Astrocyte of the cerebellum (primary cell): ENCODE data around the gene RBFOX2.
"Not testable (repeated sequence)": the region's sequence is repeated elsewhere in the genome, so short reads cannot be mapped to it uniquely, and the experiment has no call there.

Experiments used
- DNase-seq: peaks from one replicate; pipeline ENCODE4 v3.0.0-alpha.2; 2011; ENCODE audit warnings: low read depth
- H3K4me3 ChIP-seq: 2 replicates; pipeline ENCODE4 v1.5.1; 2011; ENCODE audit warnings: mild to moderate bottlenecking, low read depth, low read length, moderate library complexity
- CTCF ChIP-seq: IDR thresholded peaks from 2 replicates; pipeline ENCODE4 v1.5.1; 2012; ENCODE audit warnings: low read length, low read depth, moderate library complexity, mild to moderate bottlenecking; ENCODE audit errors: missing control alignments
- in situ Hi-C: cut with HindIII; loops from 2 replicates; pipeline ENCODE4 v1.10.0; 2017; ENCODE audit warnings: low sequenced_read_pairs

The RBFOX2 gene

DNA sequence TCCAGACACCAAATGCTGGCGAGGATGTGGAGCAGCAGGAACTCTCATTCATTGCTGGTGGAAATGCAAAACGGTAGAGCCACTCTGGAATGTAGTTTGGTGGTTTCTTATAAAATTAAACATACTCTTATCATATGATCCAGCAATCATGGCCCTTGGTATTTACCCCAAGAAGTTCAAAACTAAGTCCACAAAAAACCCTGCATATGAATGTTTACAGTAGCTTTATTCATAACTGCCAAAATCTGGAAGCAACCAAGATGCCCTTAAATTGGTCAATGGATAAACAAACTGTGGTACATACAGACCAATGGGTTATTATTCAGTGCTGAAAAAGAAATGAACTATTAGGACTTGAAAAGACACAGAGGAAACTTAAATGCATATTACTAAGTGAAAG lies 223.2 kb downstream of the RBFOX2 start:
- H3K4me3 ChIP-seq: no peak overlapping the region
- in situ Hi-C loops: no loop called here
- DNase-seq: no peak
- TF ChIP-seq CTCF: no peak

DNA sequence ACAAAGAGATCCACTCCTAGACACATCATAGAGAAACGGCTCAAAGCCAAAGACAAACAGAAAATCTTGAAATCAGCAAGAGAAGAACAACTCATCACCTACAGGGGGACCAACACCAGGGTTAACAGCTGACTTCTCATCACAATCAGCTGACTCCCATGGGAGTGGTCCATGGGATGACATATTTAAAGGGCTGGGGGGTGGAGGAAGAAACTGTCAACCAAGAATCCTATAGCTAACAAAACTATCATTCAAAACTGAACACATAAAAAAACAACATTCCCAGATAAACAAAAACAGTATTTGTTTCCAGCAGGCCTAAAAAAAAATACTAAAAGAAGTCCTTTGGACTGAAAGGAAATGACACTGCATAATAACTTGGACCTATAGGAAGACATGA lies 224.2 kb downstream of the RBFOX2 start:
- no peak for DNase-seq
- in situ Hi-C loops: no loop called here
- no peak overlapping the region for H3K4me3 ChIP-seq
- TF ChIP-seq CTCF: no peak

DNA sequence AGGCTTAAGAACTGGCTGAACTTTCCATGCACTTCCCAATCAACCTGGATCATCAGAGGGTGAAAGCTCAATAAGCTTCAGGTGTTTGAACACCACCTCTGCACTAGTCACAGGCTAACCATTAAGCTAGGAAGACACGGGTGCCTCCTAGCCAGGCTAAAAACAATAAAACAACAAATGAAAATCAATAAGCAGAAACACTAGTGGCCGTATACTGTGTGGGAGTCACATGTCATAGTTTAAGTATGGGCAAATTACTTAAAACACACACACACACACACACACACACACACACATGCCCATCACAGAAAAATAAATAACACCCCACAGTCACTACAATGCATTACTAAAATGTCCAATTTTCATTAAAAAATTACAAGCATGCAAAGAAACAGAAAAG lies 225.7 kb downstream of the RBFOX2 start:
- no peak for TF ChIP-seq CTCF
- no peak for DNase-seq
- in situ Hi-C loops: no loop called here
- no peak overlapping the region for H3K4me3 ChIP-seq

- H3K4me3 ChIP-seq, in situ Hi-C loops, DNase-seq: not testable (repeated sequence)
Observed at GRCh38 chr22:35801301-35801700, 227.3 kb downstream of the RBFOX2 start.

DNA sequence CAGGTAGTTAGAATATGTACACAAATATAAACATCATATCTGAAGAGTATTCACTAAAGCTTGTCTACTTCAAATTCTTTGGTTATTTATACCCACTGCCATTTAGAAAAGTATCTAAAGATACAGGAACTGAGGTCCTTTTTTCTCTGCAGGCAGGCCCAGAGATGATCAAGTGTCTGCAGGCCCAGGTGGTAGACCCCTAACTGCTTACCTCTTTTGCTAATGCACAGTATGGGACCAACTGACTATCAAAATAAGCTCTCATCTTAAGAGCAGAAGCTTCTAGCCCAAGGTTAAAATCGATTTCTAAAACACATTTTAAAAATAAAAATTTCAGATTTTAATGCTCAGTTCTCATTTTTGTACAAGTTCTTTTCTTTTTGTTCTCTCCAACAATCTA lies 229.5 kb downstream of the RBFOX2 start:
- no peak for TF ChIP-seq CTCF
- in situ Hi-C loops: no loop called here
- no peak for DNase-seq
- H3K4me3 ChIP-seq: no peak overlapping the region

GRCh38 chr22:35797411-35797810 lies 231.2 kb downstream of the RBFOX2 start:
- in situ Hi-C loops: no loop called here
- no peak for TF ChIP-seq CTCF
- no peak overlapping the region for H3K4me3 ChIP-seq
- no peak for DNase-seq

DNA sequence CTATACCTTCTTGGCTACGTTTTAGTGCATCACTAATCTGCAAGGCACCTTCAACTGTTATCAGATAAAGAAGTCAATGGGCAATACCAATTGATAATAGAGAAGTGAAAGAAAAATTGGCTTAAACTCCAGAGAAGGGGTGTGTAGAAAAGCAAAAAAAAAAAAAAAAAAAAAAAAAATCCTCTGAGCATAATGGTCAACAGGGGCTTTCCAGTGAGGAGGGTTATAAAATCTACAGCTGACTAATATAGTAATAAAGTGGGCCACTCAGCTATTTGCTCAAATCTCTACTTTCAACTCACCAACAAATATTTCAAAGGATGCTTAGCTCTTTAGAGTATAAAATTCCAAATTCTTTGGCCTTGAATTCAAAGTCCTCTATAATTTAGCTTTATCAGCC lies 233.1 kb downstream of the RBFOX2 start:
- in situ Hi-C loops: no loop called here
- DNase-seq: no peak
- TF ChIP-seq CTCF: no peak
- no peak overlapping the region for H3K4me3 ChIP-seq
